Measurements from ENCODE around the gene HEATR5B.
A peak's percentile ranks its signal among the peaks of the same experiment; 100 is the strongest.

- TF ChIP-seq POLR2A (IDR thresholded peaks at IDR 0.05) (peak; percentile 19 to 94), CTCF (IDR thresholded peaks at IDR 0.05) (peak in 1 of 12 donors; percentile 4)
Observed at GRCh38 chr2:36966370-36967235, 117.6 kb downstream of the HEATR5B start, which contains the start of gene STRN.
